Measurements from ENCODE around the gene LCTL.
"Not testable (repeated sequence)": the region's sequence is repeated elsewhere in the genome, so short reads cannot be mapped to it uniquely, and the experiment has no call there.

Gene LCTL

GRCh38 chr15:66563566-66564110, 2.2 kb downstream of the LCTL start:
- no peak for DNase-seq

GRCh38 chr15:66563126-66563525, 2.7 kb downstream of the LCTL start:
- no peak for DNase-seq

GRCh38 chr15:66560856-66561525, 4.8 kb downstream of the LCTL start:
- no peak for DNase-seq

GRCh38 chr15:66558271-66558670, 7.5 kb downstream of the LCTL start:
- no peak for DNase-seq

- no peak for DNase-seq
Observed at GRCh38 chr15:66555685-66556084, 10.1 kb downstream of the LCTL start.

- DNase-seq = no peak
Observed at GRCh38 chr15:66545255-66545654, 20.5 kb downstream of the LCTL start.

- DNase-seq = no peak
Observed at GRCh38 chr15:66542896-66543295, 22.9 kb downstream of the LCTL start.

GRCh38 chr15:66535056-66535455, 30.7 kb downstream of the LCTL start:
- no peak for DNase-seq

GRCh38 chr15:66524838-66525237, 41.0 kb downstream of the LCTL start:
- DNase-seq = no peak

GRCh38 chr15:66523926-66524325, 41.9 kb downstream of the LCTL start:
- no peak for DNase-seq

- DNase-seq = no peak
Observed at GRCh38 chr15:66515901-66516322, 49.9 kb downstream of the LCTL start.

GRCh38 chr15:66514586-66514985, 51.2 kb downstream of the LCTL start:
- no peak for DNase-seq

- DNase-seq = no peak
Observed at GRCh38 chr15:66508293-66508883, 57.4 kb downstream of the LCTL start.

- no peak for DNase-seq
Observed at GRCh38 chr15:66505818-66506217, 60.0 kb downstream of the LCTL start.

GRCh38 chr15:66505430-66505811, 60.4 kb downstream of the LCTL start:
- DNase-seq = no peak

GRCh38 chr15:66504563-66505429, 61.0 kb downstream of the LCTL start, which contains the start of the genes RPL4 and ZWILCH:
Gene RPL4, minus strand, starts transcription at chr15:66504855. Its CDS starts 65 bp downstream, at chr15:66504790.
Gene ZWILCH, plus strand, starts transcription at chr15:66505326. Its CDS starts 13 bp downstream, at chr15:66505339.
- DNase-seq = peak; percentile 53 to 76 (median 64)

GRCh38 chr15:66503780-66504562, 61.8 kb downstream of the LCTL start:
- no peak for DNase-seq

GRCh38 chr15:66503041-66503648, 62.7 kb downstream of the LCTL start:
- not testable (repeated sequence) for DNase-seq

- DNase-seq = no peak
Observed at GRCh38 chr15:66502491-66502890, 63.3 kb downstream of the LCTL start.

GRCh38 chr15:66500346-66500745, 65.5 kb downstream of the LCTL start:
- DNase-seq = not testable (repeated sequence)

- DNase-seq = no peak
Observed at GRCh38 chr15:66498501-66499386, 67.1 kb downstream of the LCTL start.
